Testis (tissue), 2 donors: ENCODE data around the gene TMEM87B.

ENCODE experiments used
- POLR2A ChIP-seq: fragments of 450-650 bp; IDR thresholded peaks from one replicate; pipeline ENCODE4 v1.6.1; 2017; ENCODE audit warnings: antibody characterized with exemption, mild to moderate bottlenecking, moderate library complexity
- TF ChIP-seq, protein P1 (sequence below), 3 experiments: fragments of 450-650 bp in 2 of 3; fragments of 200-600 bp in 1 of 3; sonication (generic) in 1 of 3; IDR thresholded peaks; one replicate each; pipeline ENCODE4 v1.5.1; 2016 to 2019; ENCODE audit warnings: antibody characterized with exemption in 3 of 3, mild to moderate bottlenecking in 2 of 3, moderate library complexity in 1 of 3

- TF ChIP-seq, protein P1, sequence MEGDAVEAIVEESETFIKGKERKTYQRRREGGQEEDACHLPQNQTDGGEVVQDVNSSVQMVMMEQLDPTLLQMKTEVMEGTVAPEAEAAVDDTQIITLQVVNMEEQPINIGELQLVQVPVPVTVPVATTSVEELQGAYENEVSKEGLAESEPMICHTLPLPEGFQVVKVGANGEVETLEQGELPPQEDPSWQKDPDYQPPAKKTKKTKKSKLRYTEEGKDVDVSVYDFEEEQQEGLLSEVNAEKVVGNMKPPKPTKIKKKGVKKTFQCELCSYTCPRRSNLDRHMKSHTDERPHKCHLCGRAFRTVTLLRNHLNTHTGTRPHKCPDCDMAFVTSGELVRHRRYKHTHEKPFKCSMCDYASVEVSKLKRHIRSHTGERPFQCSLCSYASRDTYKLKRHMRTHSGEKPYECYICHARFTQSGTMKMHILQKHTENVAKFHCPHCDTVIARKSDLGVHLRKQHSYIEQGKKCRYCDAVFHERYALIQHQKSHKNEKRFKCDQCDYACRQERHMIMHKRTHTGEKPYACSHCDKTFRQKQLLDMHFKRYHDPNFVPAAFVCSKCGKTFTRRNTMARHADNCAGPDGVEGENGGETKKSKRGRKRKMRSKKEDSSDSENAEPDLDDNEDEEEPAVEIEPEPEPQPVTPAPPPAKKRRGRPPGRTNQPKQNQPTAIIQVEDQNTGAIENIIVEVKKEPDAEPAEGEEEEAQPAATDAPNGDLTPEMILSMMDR (IDR thresholded peaks at IDR 0.05), result no peak
- TF ChIP-seq POLR2A, result no peak
Observed at GRCh38 chr2:112160283-112161250, 105.5 kb downstream of the TMEM87B start.
